ENCODE measurements around the gene SPOCK2.

Gene SPOCK2

GRCh38 chr10:72132854-72133253, 44.5 kb upstream of the SPOCK2 start:
- no peak overlapping the region for H2AK5ac ChIP-seq (ENCODE audit: low read length)
- H3K4me1 ChIP-seq (ENCODE audit: control insufficient read depth, low read depth, low read length), result no peaks in the 10 kb centered on the region
- H3K23ac ChIP-seq (ENCODE audit: low read length), result no peak overlapping the region
- WGBS (ENCODE audit: extremely low coverage, insufficient coverage, low lambda C conversion rate), result no CpG with 5 or more reads among the region's 4 CpGs
- H4K5ac ChIP-seq (ENCODE audit: low read length), result no peak overlapping the region
- no peak overlapping the region for H3K56ac ChIP-seq (ENCODE audit: low read length)
- no peak overlapping the region for H2BK15ac ChIP-seq (replicated peaks; ENCODE audit: low read depth)
- no peak overlapping the region for H3K4ac ChIP-seq (ENCODE audit: low read depth, low read length)
- no peak overlapping the region for H3K27ac ChIP-seq (ENCODE audit: low read depth, low read length)
- no peak overlapping the region for H2BK5ac ChIP-seq (ENCODE audit: low read length)
- H3K27me3 ChIP-seq (ENCODE audit: insufficient read depth, low read length, poor library complexity), result no peaks in the 10 kb centered on the region
- H3K4me2 ChIP-seq (ENCODE audit: low read length), result no peak overlapping the region
- H3K9ac ChIP-seq (ENCODE audit: low read length), result no peak overlapping the region
- DNase-seq, result no peak
- no peak overlapping the region for H3K18ac ChIP-seq (ENCODE audit: low read length)
- H3K79me1 ChIP-seq (ENCODE audit: low read length), result no peaks in the 10 kb centered on the region
- no peaks in the 10 kb centered on the region for H3K36me3 ChIP-seq (ENCODE audit: control insufficient read depth, insufficient read depth, low read length)
- no peaks in the 10 kb centered on the region for H3K79me2 ChIP-seq (ENCODE audit: control insufficient read depth, insufficient read depth, low read length)
- no peak overlapping the region for H4K8ac ChIP-seq (ENCODE audit: low read depth, low read length)
- H2BK120ac ChIP-seq (ENCODE audit: low read depth, low read length), result no peak overlapping the region
- no peak overlapping the region for H3K4me3 ChIP-seq (ENCODE audit: low read length)

- Histone ChIP-seq H3K27ac (ENCODE audit: low read depth, low read length) (no peak overlapping the region), H3K4me1 (ENCODE audit: control insufficient read depth, low read depth, low read length) (no peaks in the 10 kb centered on the region), H3K9ac (ENCODE audit: low read length) (no peak overlapping the region), H3K56ac (ENCODE audit: low read length) (no peak overlapping the region), H3K4me3 (ENCODE audit: low read length) (no peak overlapping the region), H2AK5ac (ENCODE audit: low read length) (no peak overlapping the region), H3K18ac (ENCODE audit: low read length) (no peak overlapping the region), H3K23ac (ENCODE audit: low read length) (no peak overlapping the region), H3K4me2 (ENCODE audit: low read length) (no peak overlapping the region), H4K5ac (ENCODE audit: low read length) (no peak overlapping the region), H2BK15ac (replicated peaks; ENCODE audit: low read depth) (no peak overlapping the region), H3K79me2 (ENCODE audit: control insufficient read depth, insufficient read depth, low read length) (no peaks in the 10 kb centered on the region), H4K8ac (ENCODE audit: low read depth, low read length) (no peak overlapping the region), H2BK5ac (ENCODE audit: low read length) (no peak overlapping the region), H3K79me1 (ENCODE audit: low read length) (no peaks in the 10 kb centered on the region), H3K4ac (ENCODE audit: low read depth, low read length) (no peak overlapping the region), H2BK120ac (ENCODE audit: low read depth, low read length) (no peak overlapping the region), H3K36me3 (ENCODE audit: control insufficient read depth, insufficient read depth, low read length) (no peaks in the 10 kb centered on the region), H3K27me3 (ENCODE audit: insufficient read depth, low read length, poor library complexity) (no peaks in the 10 kb centered on the region)
- no CpG with 5 or more reads among the region's 2 CpGs for WGBS (ENCODE audit: extremely low coverage, insufficient coverage, low lambda C conversion rate)
- no peak for DNase-seq
These were observed 39.2 kb upstream of the SPOCK2 start for GRCh38 chr10:72127571-72127970.

GRCh38 chr10:72126872-72127232, 38.5 kb upstream of the SPOCK2 start:
- Histone ChIP-seq H2AK5ac (ENCODE audit: low read length) (no peak overlapping the region), H3K27me3 (ENCODE audit: insufficient read depth, low read length, poor library complexity) (no peaks in the 10 kb centered on the region), H4K8ac (ENCODE audit: low read depth, low read length) (no peak overlapping the region), H3K4me2 (ENCODE audit: low read length) (no peak overlapping the region), H3K23ac (ENCODE audit: low read length) (no peak overlapping the region), H3K9ac (ENCODE audit: low read length) (no peak overlapping the region), H3K56ac (ENCODE audit: low read length) (no peak overlapping the region), H3K4me1 (ENCODE audit: control insufficient read depth, low read depth, low read length) (no peaks in the 10 kb centered on the region), H2BK15ac (replicated peaks; ENCODE audit: low read depth) (no peak overlapping the region), H3K27ac (ENCODE audit: low read depth, low read length) (no peak overlapping the region), H3K79me2 (ENCODE audit: control insufficient read depth, insufficient read depth, low read length) (no peaks in the 10 kb centered on the region), H3K18ac (ENCODE audit: low read length) (no peak overlapping the region), H4K5ac (ENCODE audit: low read length) (no peak overlapping the region), H3K4ac (ENCODE audit: low read depth, low read length) (no peak overlapping the region), H2BK5ac (ENCODE audit: low read length) (no peak overlapping the region), H3K36me3 (ENCODE audit: control insufficient read depth, insufficient read depth, low read length) (no peaks in the 10 kb centered on the region), H3K79me1 (ENCODE audit: low read length) (no peaks in the 10 kb centered on the region), H3K4me3 (ENCODE audit: low read length) (no peak overlapping the region), H2BK120ac (ENCODE audit: low read depth, low read length) (no peak overlapping the region)
- WGBS (ENCODE audit: extremely low coverage, insufficient coverage, low lambda C conversion rate), result no CpG with 5 or more reads among the region's 3 CpGs
- no peak for DNase-seq

GRCh38 chr10:72126184-72126871, 38.0 kb upstream of the SPOCK2 start:
- Histone ChIP-seq H3K18ac (ENCODE audit: low read length) (no peak overlapping the region), H3K4me1 (ENCODE audit: control insufficient read depth, low read depth, low read length) (no peaks in the 10 kb centered on the region), H3K79me1 (ENCODE audit: low read length) (no peaks in the 10 kb centered on the region), H3K56ac (ENCODE audit: low read length) (no peak overlapping the region), H4K5ac (ENCODE audit: low read length) (no peak overlapping the region), H3K4me3 (ENCODE audit: low read length) (no peak overlapping the region), H3K4me2 (ENCODE audit: low read length) (no peak overlapping the region), H2BK15ac (replicated peaks; ENCODE audit: low read depth) (no peak overlapping the region), H2BK120ac (ENCODE audit: low read depth, low read length) (no peak overlapping the region), H4K8ac (ENCODE audit: low read depth, low read length) (no peak overlapping the region), H3K9ac (ENCODE audit: low read length) (no peak overlapping the region), H3K27ac (ENCODE audit: low read depth, low read length) (no peak overlapping the region), H3K4ac (ENCODE audit: low read depth, low read length) (no peak overlapping the region), H3K36me3 (ENCODE audit: control insufficient read depth, insufficient read depth, low read length) (no peaks in the 10 kb centered on the region), H2BK5ac (ENCODE audit: low read length) (no peak overlapping the region), H3K23ac (ENCODE audit: low read length) (no peak overlapping the region), H2AK5ac (ENCODE audit: low read length) (no peak overlapping the region), H3K27me3 (ENCODE audit: insufficient read depth, low read length, poor library complexity) (no peaks in the 10 kb centered on the region), H3K79me2 (ENCODE audit: control insufficient read depth, insufficient read depth, low read length) (no peaks in the 10 kb centered on the region)
- no CpG with 5 or more reads among the region's 3 CpGs for WGBS (ENCODE audit: extremely low coverage, insufficient coverage, low lambda C conversion rate)
- peak; percentile 59 for DNase-seq

- Histone ChIP-seq H3K4ac (ENCODE audit: low read depth, low read length) (no peak overlapping the region), H3K9ac (ENCODE audit: low read length) (no peak overlapping the region), H2BK120ac (ENCODE audit: low read depth, low read length) (no peak overlapping the region), H3K4me1 (ENCODE audit: control insufficient read depth, low read depth, low read length) (no peaks in the 10 kb centered on the region), H2BK15ac (replicated peaks; ENCODE audit: low read depth) (no peak overlapping the region), H3K56ac (ENCODE audit: low read length) (no peak overlapping the region), H4K5ac (ENCODE audit: low read length) (no peak overlapping the region), H2BK5ac (ENCODE audit: low read length) (no peak overlapping the region), H3K79me2 (ENCODE audit: control insufficient read depth, insufficient read depth, low read length) (no peaks in the 10 kb centered on the region), H3K27me3 (ENCODE audit: insufficient read depth, low read length, poor library complexity) (no peaks in the 10 kb centered on the region), H3K4me2 (ENCODE audit: low read length) (no peak overlapping the region), H3K4me3 (ENCODE audit: low read length) (no peak overlapping the region), H4K8ac (ENCODE audit: low read depth, low read length) (no peak overlapping the region), H3K23ac (ENCODE audit: low read length) (no peak overlapping the region), H3K79me1 (ENCODE audit: low read length) (no peaks in the 10 kb centered on the region), H3K36me3 (ENCODE audit: control insufficient read depth, insufficient read depth, low read length) (no peaks in the 10 kb centered on the region), H3K18ac (ENCODE audit: low read length) (no peak overlapping the region), H2AK5ac (ENCODE audit: low read length) (no peak overlapping the region), H3K27ac (ENCODE audit: low read depth, low read length) (no peak overlapping the region)
- WGBS (ENCODE audit: extremely low coverage, insufficient coverage, low lambda C conversion rate), result no CpG with 5 or more reads among the region's 1 CpG
- no peak for DNase-seq
These were observed 36.6 kb upstream of the SPOCK2 start for GRCh38 chr10:72124989-72125388.

- H3K4me3 ChIP-seq (ENCODE audit: low read length), result no peak overlapping the region
- no peak overlapping the region for H4K5ac ChIP-seq (ENCODE audit: low read length)
- no peak overlapping the region for H3K18ac ChIP-seq (ENCODE audit: low read length)
- no peak overlapping the region for H3K23ac ChIP-seq (ENCODE audit: low read length)
- H3K4ac ChIP-seq (ENCODE audit: low read depth, low read length), result no peak overlapping the region
- no peak overlapping the region for H2BK120ac ChIP-seq (ENCODE audit: low read depth, low read length)
- no peaks in the 10 kb centered on the region for H3K27me3 ChIP-seq (ENCODE audit: insufficient read depth, low read length, poor library complexity)
- H2BK5ac ChIP-seq (ENCODE audit: low read length), result no peak overlapping the region
- H2BK15ac ChIP-seq (replicated peaks; ENCODE audit: low read depth), result no peak overlapping the region
- H3K9ac ChIP-seq (ENCODE audit: low read length), result no peak overlapping the region
- H3K4me2 ChIP-seq (ENCODE audit: low read length), result no peak overlapping the region
- no peak overlapping the region for H2AK5ac ChIP-seq (ENCODE audit: low read length)
- H3K4me1 ChIP-seq (ENCODE audit: control insufficient read depth, low read depth, low read length), result no peaks in the 10 kb centered on the region
- no peaks in the 10 kb centered on the region for H3K79me1 ChIP-seq (ENCODE audit: low read length)
- DNase-seq, result no peak
- H3K79me2 ChIP-seq (ENCODE audit: control insufficient read depth, insufficient read depth, low read length), result no peaks in the 10 kb centered on the region
- H3K36me3 ChIP-seq (ENCODE audit: control insufficient read depth, insufficient read depth, low read length), result no peaks in the 10 kb centered on the region
- no peak overlapping the region for H3K27ac ChIP-seq (ENCODE audit: low read depth, low read length)
- no peak overlapping the region for H3K56ac ChIP-seq (ENCODE audit: low read length)
- no peak overlapping the region for H4K8ac ChIP-seq (ENCODE audit: low read depth, low read length)
These were observed 36.0 kb upstream of the SPOCK2 start for GRCh38 chr10:72124381-72124780.

Measured in mesendoderm (in vitro differentiated cells).